Lung (tissue), 12 donors: ENCODE data around the gene SYCE3. TPM values are rescaled to one million over a fixed set of nuclear protein-coding genes. Genes with fewer than 3 reads are reported as not detected.

Source experiments
- ATAC-seq: fragments of 200-7000 bp; cut with Tn5 transposase; one replicate; pipeline ENCODE4 v1.9.1; 2020; ENCODE audit warnings: moderate number of reproducible peaks; ENCODE audit not compliant: insufficient read depth, low FRiP score
- DNase-seq, 3 donors: peaks; one replicate each; pipeline ENCODE4 v3.0.0-alpha.2; 2013 to 2017
- H3K27ac ChIP-seq, 2 donors: one replicate each; pipeline ENCODE4 v1.5.1; 2013; ENCODE audit warnings: mild to moderate bottlenecking in 2 of 2, moderate library complexity in 2 of 2, control low read depth in 1 of 2, inconsistent platforms in 1 of 2, low read depth in 1 of 2, low read length in 1 of 2
- H3K27me3 ChIP-seq, 3 donors: one replicate each; pipeline ENCODE4 v1.5.1; 2013; ENCODE audit warnings: low read length in 2 of 3; ENCODE audit not compliant: control insufficient read depth in 3 of 3, insufficient read depth in 3 of 3
- H3K36me3 ChIP-seq, 4 donors: one replicate each; pipeline ENCODE4 v1.5.1; 2013; ENCODE audit warnings: low read length in 4 of 4, mild to moderate bottlenecking in 1 of 4, moderate library complexity in 1 of 4; ENCODE audit not compliant: control insufficient read depth in 4 of 4, insufficient read depth in 4 of 4
- H3K4me1 ChIP-seq, 5 donors: one replicate each; pipeline ENCODE4 v1.5.1; 2013; ENCODE audit warnings: low read length in 5 of 5, mild to moderate bottlenecking in 2 of 5, moderate library complexity in 1 of 5; ENCODE audit not compliant: control insufficient read depth in 5 of 5, insufficient read depth in 5 of 5
- H3K4me3 ChIP-seq: one replicate; pipeline ENCODE4 v1.5.1; 2013; ENCODE audit warnings: mild to moderate bottlenecking, control low read depth, moderate library complexity
- H3K9ac ChIP-seq, 2 donors: one replicate each; pipeline ENCODE4 v1.5.1; 2013; ENCODE audit warnings: low read length in 2 of 2, control low read depth in 1 of 2; ENCODE audit not compliant: insufficient read depth in 1 of 2
- H3K9me3 ChIP-seq, 4 donors: one replicate each; pipeline ENCODE4 v1.5.1; 2013; ENCODE audit warnings: low read length in 3 of 4, mild to moderate bottlenecking in 1 of 4, moderate library complexity in 1 of 4; ENCODE audit not compliant: control insufficient read depth in 4 of 4, insufficient read depth in 3 of 4
- WGBS, 2 donors: extraction: QIAGEN DNeasy Blood & Tissue Kit; methylation state at CpG; one replicate each; pipeline ENCODE4 v1.1.7; 2013; 5-methylcytosine and 5-hydroxymethylcytosine counted together
- polyA plus RNA-seq, 2 donors: library from polyadenylated mRNA; stranded (reverse); fragments of 200-250 nt; gene quantifications; one replicate each; pipeline ENCODE4 v1.2.1, GENCODE V29; 2013
- total RNA-seq, 2 donors: library from RNA; depleted of rRNA in 1 of 2; stranded (reverse); fragments of >200 nt in 1 of 2; gene quantifications; one replicate each; pipeline ENCODE4 v1.2.1, GENCODE V29; 2014 to 2021
- TF ChIP-seq, protein P1 (sequence below): IDR thresholded peaks from 2 replicates; pipeline ENCODE4 v1.5.1; 2012; ENCODE audit warnings: mild to moderate bottlenecking; ENCODE audit errors: control extremely low read depth, extremely low read depth
- donor health status: control.
- donor health status: control.
- donor health status: Bipolar disorder and iron deficiency.
- donor health status: healthy.
- donor health status: DM: yes; HTN: yes; CAD: no.

Gene SYCE3
- total and polyA plus RNA-seq, 4 donors = 1.1 to 1.7 TPM; not detected in 2

DNA sequence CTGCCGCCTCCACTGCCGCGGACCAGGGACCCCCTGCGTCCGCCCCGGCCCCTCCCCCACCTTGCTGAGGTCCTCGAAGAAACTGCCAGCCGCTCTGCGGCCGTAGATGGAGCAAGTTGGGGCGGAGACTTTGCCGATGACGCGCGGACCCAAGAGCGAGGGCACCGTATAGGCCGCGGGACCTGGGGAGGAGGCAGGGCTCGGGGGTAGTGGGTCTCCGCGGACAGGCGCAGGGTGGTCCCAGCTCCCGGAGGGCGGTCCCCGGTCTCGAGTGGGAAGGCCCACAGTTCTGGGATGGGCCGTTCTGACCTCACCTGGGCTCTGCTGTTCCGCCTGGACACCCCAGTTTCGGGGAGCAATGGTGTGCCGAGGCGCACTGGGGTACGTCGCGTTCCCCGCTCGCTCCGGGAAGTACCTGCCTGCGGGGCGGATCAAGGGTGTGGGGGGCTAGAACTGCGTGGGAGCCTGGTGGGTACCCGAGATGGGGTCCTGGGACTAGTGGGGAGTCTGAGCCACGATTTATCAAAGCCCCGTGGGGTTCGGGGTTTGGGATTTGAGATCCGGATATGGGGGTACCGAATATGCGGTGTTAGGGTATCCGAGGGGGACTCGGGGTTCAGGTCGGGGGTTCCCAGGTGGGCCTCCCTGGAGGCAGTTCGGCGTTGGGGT, 31.7 kb downstream of the SYCE3 start:
- WGBS, 2 donors = 1 to 2% methylated on average over 49 to 53 of the region's 53 CpGs
- H3K27me3 ChIP-seq = peaks cover 0 to 38% (median 23%) of the 10 kb centered on the region in 3 donors
- peaks cover 0 to 32% (median 20%) of the 10 kb centered on the region in 5 donors for H3K4me1 ChIP-seq
- H3K4me3 ChIP-seq = peak overlapping the region; percentile 64
- H3K27ac ChIP-seq = peak overlapping the region; percentile 95 to 99
- H3K9ac ChIP-seq = no peak overlapping the region
- peak; percentile 48 for ATAC-seq
- TF ChIP-seq, protein P1, sequence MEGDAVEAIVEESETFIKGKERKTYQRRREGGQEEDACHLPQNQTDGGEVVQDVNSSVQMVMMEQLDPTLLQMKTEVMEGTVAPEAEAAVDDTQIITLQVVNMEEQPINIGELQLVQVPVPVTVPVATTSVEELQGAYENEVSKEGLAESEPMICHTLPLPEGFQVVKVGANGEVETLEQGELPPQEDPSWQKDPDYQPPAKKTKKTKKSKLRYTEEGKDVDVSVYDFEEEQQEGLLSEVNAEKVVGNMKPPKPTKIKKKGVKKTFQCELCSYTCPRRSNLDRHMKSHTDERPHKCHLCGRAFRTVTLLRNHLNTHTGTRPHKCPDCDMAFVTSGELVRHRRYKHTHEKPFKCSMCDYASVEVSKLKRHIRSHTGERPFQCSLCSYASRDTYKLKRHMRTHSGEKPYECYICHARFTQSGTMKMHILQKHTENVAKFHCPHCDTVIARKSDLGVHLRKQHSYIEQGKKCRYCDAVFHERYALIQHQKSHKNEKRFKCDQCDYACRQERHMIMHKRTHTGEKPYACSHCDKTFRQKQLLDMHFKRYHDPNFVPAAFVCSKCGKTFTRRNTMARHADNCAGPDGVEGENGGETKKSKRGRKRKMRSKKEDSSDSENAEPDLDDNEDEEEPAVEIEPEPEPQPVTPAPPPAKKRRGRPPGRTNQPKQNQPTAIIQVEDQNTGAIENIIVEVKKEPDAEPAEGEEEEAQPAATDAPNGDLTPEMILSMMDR = no peak
- no peaks in the 10 kb centered on the region for H3K9me3 ChIP-seq
- peak; percentile 75 to 81 (median 76) for DNase-seq
- peaks cover 0 to 1% (median 0%) of the 10 kb centered on the region in 4 donors for H3K36me3 ChIP-seq

GRCh38 chr22:50530580-50530876, 32.2 kb downstream of the SYCE3 start:
- peak overlapping the region; percentile 64 for H3K4me3 ChIP-seq
- DNase-seq (peak in 1 of 3 donors; percentile 45), ATAC-seq (no peak)
- 1 to 2% methylated on average over 21 of the region's 21 CpGs for WGBS, 2 donors
- H3K27ac ChIP-seq = peak overlapping the region; percentile 95 to 99
- H3K27me3 ChIP-seq = peaks cover 0 to 38% (median 23%) of the 10 kb centered on the region in 3 donors
- H3K36me3 ChIP-seq = peaks cover 0 to 1% (median 0%) of the 10 kb centered on the region in 4 donors
- TF ChIP-seq, protein P1 = no peak
- H3K9ac ChIP-seq = no peak overlapping the region
- H3K4me1 ChIP-seq = peaks cover 0 to 32% (median 20%) of the 10 kb centered on the region in 5 donors
- no peaks in the 10 kb centered on the region for H3K9me3 ChIP-seq

- ATAC-seq (peak; percentile 34), DNase-seq (peak; percentile 67 to 70 (median 68))
- Histone ChIP-seq H3K4me3 (peak within 1 kb of the TSS; percentile 64), H3K27ac (peak within 1 kb of the TSS; percentile 95 to 99), H3K9me3 (no peaks in the 10 kb centered on the region), H3K36me3 (peaks cover 0 to 1% (median 0%) of the 10 kb centered on the region in 4 donors), H3K27me3 (peaks cover 0 to 38% (median 23%) of the 10 kb centered on the region in 3 donors), H3K9ac (no peak within 1 kb of the TSS), H3K4me1 (peaks cover 0 to 33% (median 20%) of the 10 kb centered on the region in 5 donors)
- 0 to 1% methylated on average over 70 to 92 of the region's 92 CpGs for WGBS, 2 donors
- TF ChIP-seq, protein P1 = no peak
Measured at GRCh38 chr22:50529897-50530579, 32.7 kb downstream of the SYCE3 start, which contains the start of gene TYMP. TYMP (minus strand) TSS chr22:50530012; CDS start chr22:50529709, 303 bp downstream.
